ENCODE measurements around the gene DIP2A. TPM values are rescaled to one million over a fixed set of nuclear protein-coding genes. Genes with fewer than 3 reads are reported as not detected.

DIP2A gene
- total RNA-seq, 1 donor from 2014 or later: 25.9 TPM

DNA sequence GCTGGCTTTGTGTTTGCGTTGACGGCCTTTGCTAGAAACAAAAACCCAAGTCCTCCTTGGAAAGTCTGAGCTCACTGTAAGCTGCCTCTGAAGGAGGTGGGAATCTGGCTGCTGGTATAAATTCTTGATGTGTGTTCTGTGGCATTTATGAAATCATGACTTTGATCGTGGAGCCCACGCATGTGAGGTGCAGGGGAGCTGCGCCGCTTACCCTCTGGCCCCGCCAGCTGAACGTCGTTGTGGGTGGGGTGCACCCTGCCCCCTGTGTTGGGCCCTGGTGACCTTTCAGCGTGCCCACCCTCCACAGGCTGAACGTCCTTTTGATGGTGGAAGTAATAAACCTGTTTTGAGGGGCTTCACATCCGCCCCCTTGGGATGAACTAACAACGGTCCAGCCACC, 21.2 kb upstream of the DIP2A start:
- Histone ChIP-seq H3K27ac (replicated peaks) (no peak overlapping the region), H3K4me3 (no peak overlapping the region), H3K4me1 (no peaks in the 10 kb centered on the region), H3K9me3 (replicated peaks) (no peaks in the 10 kb centered on the region), H3K27me3 (ENCODE audit: low read depth) (no peaks in the 10 kb centered on the region), H3K36me3 (peaks cover 99% of the 10 kb centered on the region)
- intact Hi-C loops (cut with micrococcal nuclease): no loop called here
- TF ChIP-seq, protein P1, sequence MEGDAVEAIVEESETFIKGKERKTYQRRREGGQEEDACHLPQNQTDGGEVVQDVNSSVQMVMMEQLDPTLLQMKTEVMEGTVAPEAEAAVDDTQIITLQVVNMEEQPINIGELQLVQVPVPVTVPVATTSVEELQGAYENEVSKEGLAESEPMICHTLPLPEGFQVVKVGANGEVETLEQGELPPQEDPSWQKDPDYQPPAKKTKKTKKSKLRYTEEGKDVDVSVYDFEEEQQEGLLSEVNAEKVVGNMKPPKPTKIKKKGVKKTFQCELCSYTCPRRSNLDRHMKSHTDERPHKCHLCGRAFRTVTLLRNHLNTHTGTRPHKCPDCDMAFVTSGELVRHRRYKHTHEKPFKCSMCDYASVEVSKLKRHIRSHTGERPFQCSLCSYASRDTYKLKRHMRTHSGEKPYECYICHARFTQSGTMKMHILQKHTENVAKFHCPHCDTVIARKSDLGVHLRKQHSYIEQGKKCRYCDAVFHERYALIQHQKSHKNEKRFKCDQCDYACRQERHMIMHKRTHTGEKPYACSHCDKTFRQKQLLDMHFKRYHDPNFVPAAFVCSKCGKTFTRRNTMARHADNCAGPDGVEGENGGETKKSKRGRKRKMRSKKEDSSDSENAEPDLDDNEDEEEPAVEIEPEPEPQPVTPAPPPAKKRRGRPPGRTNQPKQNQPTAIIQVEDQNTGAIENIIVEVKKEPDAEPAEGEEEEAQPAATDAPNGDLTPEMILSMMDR (IDR thresholded peaks at IDR 0.05; ENCODE audit: borderline replicate concordance): no peak
- no peak for DNase-seq

GRCh38 chr21:46438241-46438640, 20.4 kb upstream of the DIP2A start:
- H3K4me1 ChIP-seq: peaks cover 7% of the 10 kb centered on the region
- no peak for DNase-seq
- H3K9me3 ChIP-seq (replicated peaks): no peaks in the 10 kb centered on the region
- H3K36me3 ChIP-seq: peaks cover 100% of the 10 kb centered on the region
- no peak overlapping the region for H3K27ac ChIP-seq (replicated peaks)
- H3K4me3 ChIP-seq: no peak overlapping the region
- TF ChIP-seq, protein P1 (IDR thresholded peaks at IDR 0.05; ENCODE audit: borderline replicate concordance): no peak
- no peaks in the 10 kb centered on the region for H3K27me3 ChIP-seq (ENCODE audit: low read depth)
- intact Hi-C loops (cut with micrococcal nuclease): no loop called here

DNA sequence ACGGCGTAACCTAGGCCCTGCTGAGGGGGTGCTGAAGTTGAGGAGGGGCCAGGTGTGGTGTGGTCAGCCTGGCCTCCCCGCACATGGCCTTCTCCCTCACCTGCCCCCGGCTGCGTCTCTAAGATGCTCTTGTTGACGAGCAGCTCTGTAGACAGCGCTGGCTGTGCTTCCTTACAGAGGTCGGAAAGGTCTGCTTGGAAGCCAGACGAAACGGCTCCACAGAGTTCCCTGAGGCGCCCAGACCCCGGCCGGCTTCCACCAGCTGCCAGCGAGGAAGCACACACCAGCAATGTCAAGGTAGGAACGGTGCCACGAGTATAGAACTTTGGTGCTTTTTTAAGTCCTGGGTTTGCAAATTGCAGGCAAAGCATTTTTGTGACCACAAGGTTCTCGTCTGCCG, 18.8 kb upstream of the DIP2A start:
- Histone ChIP-seq H3K27me3 (ENCODE audit: low read depth) (no peaks in the 10 kb centered on the region), H3K27ac (replicated peaks) (no peak overlapping the region), H3K4me3 (no peak overlapping the region), H3K36me3 (peaks cover 86% of the 10 kb centered on the region), H3K4me1 (peaks cover 18% of the 10 kb centered on the region), H3K9me3 (replicated peaks) (no peaks in the 10 kb centered on the region)
- no peak for DNase-seq
- intact Hi-C loops (cut with micrococcal nuclease): no loop called here
- TF ChIP-seq, protein P1 (IDR thresholded peaks at IDR 0.05; ENCODE audit: borderline replicate concordance): no peak

GRCh38 chr21:46441331-46441730, 17.4 kb upstream of the DIP2A start:
- peaks cover 84% of the 10 kb centered on the region for H3K36me3 ChIP-seq

GRCh38 chr21:46441961-46442498, 16.7 kb upstream of the DIP2A start:
- H3K4me1 ChIP-seq: peaks cover 18% of the 10 kb centered on the region
- H3K9me3 ChIP-seq (replicated peaks): no peaks in the 10 kb centered on the region
- intact Hi-C loops (cut with micrococcal nuclease): no loop called here
- H3K27ac ChIP-seq (replicated peaks): no peak overlapping the region
- H3K4me3 ChIP-seq: no peak overlapping the region
- peaks cover 82% of the 10 kb centered on the region for H3K36me3 ChIP-seq
- TF ChIP-seq, protein P1 (IDR thresholded peaks at IDR 0.05; ENCODE audit: borderline replicate concordance): no peak
- DNase-seq: no peak
- no peaks in the 10 kb centered on the region for H3K27me3 ChIP-seq (ENCODE audit: low read depth)

More at GRCh38 chr21:46441331-46441730, 17.4 kb upstream of the DIP2A start:
- no peaks in the 10 kb centered on the region for H3K27me3 ChIP-seq (ENCODE audit: low read depth)
- H3K4me3 ChIP-seq: no peak overlapping the region
- intact Hi-C loops (cut with micrococcal nuclease): no loop called here
- TF ChIP-seq, protein P1 (IDR thresholded peaks at IDR 0.05; ENCODE audit: borderline replicate concordance): no peak
- H3K27ac ChIP-seq (replicated peaks): no peak overlapping the region
- DNase-seq: no peak
- H3K9me3 ChIP-seq (replicated peaks): no peaks in the 10 kb centered on the region
- peaks cover 18% of the 10 kb centered on the region for H3K4me1 ChIP-seq
